ENCODE measurements around the gene MALT1.

- TF ChIP-seq CTCF (IDR thresholded peaks at IDR 0.05): no peak
- no peak for TF ChIP-seq POLR2A (IDR thresholded peaks at IDR 0.05)
These were observed 33.3 kb upstream of the MALT1 start for GRCh38 chr18:58637946-58638345.
